Stimulated activated CD8-positive, alpha-beta memory T cell treated with anti-CD3 and anti-CD28 coated beads, Interleukin-12 subunit alpha, Interleukin-12 subunit beta, amount 100 ng/mL, for 24 hours (primary cell): ENCODE data around the gene TRPT1.
"Not testable (repeated sequence)": the region's sequence is repeated elsewhere in the genome, so short reads cannot be mapped to it uniquely, and the experiment has no call there.

Experiments used
- DNase-seq: peaks from one replicate; pipeline ENCODE4 v3.0.0-alpha.2; 2020; ENCODE audit errors: extremely low read depth

TRPT1 gene

GRCh38 chr11:64258946-64259532 is 33.1 kb upstream of the TRPT1 start:
- no peak for DNase-seq

GRCh38 chr11:64258356-64258755 is 32.4 kb upstream of the TRPT1 start:
- no peak for DNase-seq

GRCh38 chr11:64256300-64256699 is 30.3 kb upstream of the TRPT1 start:
- DNase-seq: no peak

- no peak for DNase-seq
These were observed 29.4 kb upstream of the TRPT1 start for GRCh38 chr11:64255135-64256128.

- no peak for DNase-seq
These were observed 28.3 kb upstream of the TRPT1 start for GRCh38 chr11:64254326-64254725.

- DNase-seq: no peak
These were observed 27.5 kb upstream of the TRPT1 start for GRCh38 chr11:64253481-64253880.

GRCh38 chr11:64253043-64253442 is 27.1 kb upstream of the TRPT1 start:
- no peak for DNase-seq

GRCh38 chr11:64252003-64252872 is 26.3 kb upstream of the TRPT1 start:
- no peak for DNase-seq

GRCh38 chr11:64251753-64252002 is 25.7 kb upstream of the TRPT1 start:
- no peak for DNase-seq

- DNase-seq: no peak
These were observed 25.2 kb upstream of the TRPT1 start, which contains the start of gene PLCB3 for GRCh38 chr11:64251016-64251752. Gene PLCB3, plus strand, starts transcription at chr11:64251530. Its CDS starts 120 bp downstream, at chr11:64251650.

GRCh38 chr11:64250415-64251015 is 24.5 kb upstream of the TRPT1 start:
- DNase-seq: no peak

GRCh38 chr11:64249563-64250414 is 23.8 kb upstream of the TRPT1 start:
- no peak for DNase-seq

- no peak for DNase-seq
These were observed 23.1 kb upstream of the TRPT1 start for GRCh38 chr11:64249038-64249437.

GRCh38 chr11:64248578-64248977 is 22.6 kb upstream of the TRPT1 start:
- DNase-seq: no peak

GRCh38 chr11:64247729-64248531 is 21.9 kb upstream of the TRPT1 start:
- no peak for DNase-seq

- peak; percentile 76 for DNase-seq
These were observed 21.1 kb upstream of the TRPT1 start, which contains the start of gene PPP1R14B for GRCh38 chr11:64246871-64247728. Gene PPP1R14B, minus strand, starts transcription at chr11:64246943. Its CDS starts 270 bp downstream, at chr11:64246673.

- not testable (repeated sequence) for DNase-seq
These were observed 20.6 kb upstream of the TRPT1 start for GRCh38 chr11:64246621-64246870.

- DNase-seq: no peak
These were observed 20.0 kb upstream of the TRPT1 start for GRCh38 chr11:64245797-64246620.
